Ovary (tissue), 3 donors: ENCODE data around the gene ZNF556.

Experiments
- EP300 ChIP-seq: sonication (generic); formaldehyde crosslinking; IDR thresholded peaks from one replicate; pipeline ENCODE4 v1.6.1; 2017; ENCODE audit warnings: antibody characterized with exemption
- POLR2A ChIP-seq: fragments of 450-650 bp; IDR thresholded peaks from one replicate; pipeline ENCODE4 v1.6.1; 2017; ENCODE audit warnings: antibody characterized with exemption, mild to moderate bottlenecking, moderate library complexity
- TF ChIP-seq, protein P1 (sequence below), 3 donors: fragments of 450-650 bp in 2 of 3; fragments of 200-600 bp in 1 of 3; IDR thresholded peaks; one replicate each; pipeline versions ENCODE4 v1.5.1 to v1.8.0; 2016 to 2022; ENCODE audit warnings: antibody characterized with exemption in 3 of 3, mild to moderate bottlenecking in 1 of 3
- donor health status: DM: no; HTN: no; CAD: no.

DNA sequence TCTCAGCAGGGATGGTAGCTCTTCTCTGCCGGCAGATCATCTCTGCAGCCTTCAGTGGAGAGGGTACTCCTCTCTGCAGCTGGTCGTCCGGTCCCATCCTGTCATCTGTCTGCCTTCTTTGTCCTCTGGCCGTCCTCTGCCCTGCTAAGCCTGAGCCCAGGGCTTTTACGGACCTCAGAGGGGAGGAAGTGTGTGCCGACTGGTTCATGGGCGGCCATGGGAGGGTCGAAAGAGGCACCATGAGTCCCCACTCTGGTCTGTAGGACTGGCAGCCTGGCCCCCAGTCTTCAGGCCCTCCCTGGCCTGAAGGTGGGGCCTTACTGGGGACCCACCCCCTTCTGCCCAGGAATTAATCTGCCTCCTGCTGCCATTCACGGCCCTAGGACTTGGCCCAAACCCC, 43.5 kb upstream of the ZNF556 start:
- TF ChIP-seq, protein P1, sequence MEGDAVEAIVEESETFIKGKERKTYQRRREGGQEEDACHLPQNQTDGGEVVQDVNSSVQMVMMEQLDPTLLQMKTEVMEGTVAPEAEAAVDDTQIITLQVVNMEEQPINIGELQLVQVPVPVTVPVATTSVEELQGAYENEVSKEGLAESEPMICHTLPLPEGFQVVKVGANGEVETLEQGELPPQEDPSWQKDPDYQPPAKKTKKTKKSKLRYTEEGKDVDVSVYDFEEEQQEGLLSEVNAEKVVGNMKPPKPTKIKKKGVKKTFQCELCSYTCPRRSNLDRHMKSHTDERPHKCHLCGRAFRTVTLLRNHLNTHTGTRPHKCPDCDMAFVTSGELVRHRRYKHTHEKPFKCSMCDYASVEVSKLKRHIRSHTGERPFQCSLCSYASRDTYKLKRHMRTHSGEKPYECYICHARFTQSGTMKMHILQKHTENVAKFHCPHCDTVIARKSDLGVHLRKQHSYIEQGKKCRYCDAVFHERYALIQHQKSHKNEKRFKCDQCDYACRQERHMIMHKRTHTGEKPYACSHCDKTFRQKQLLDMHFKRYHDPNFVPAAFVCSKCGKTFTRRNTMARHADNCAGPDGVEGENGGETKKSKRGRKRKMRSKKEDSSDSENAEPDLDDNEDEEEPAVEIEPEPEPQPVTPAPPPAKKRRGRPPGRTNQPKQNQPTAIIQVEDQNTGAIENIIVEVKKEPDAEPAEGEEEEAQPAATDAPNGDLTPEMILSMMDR (IDR thresholded peaks at IDR 0.05): no peak
- TF ChIP-seq POLR2A: no peak
- TF ChIP-seq EP300: no peak
